Hematopoietic multipotent progenitor cell treated with erythropoietin and hydrocortisone succinate and interleukin-3 and kit ligand, for 4 days (in vitro differentiated cells): Measurements from ENCODE around the gene DZANK1.
"Not testable (repeated sequence)": the region's sequence is repeated elsewhere in the genome, so short reads cannot be mapped to it uniquely, and the experiment has no call there.

ENCODE experiments used
- DNase-seq: peaks from one replicate; pipeline ENCODE4 v3.0.0-alpha.2; 2015

Gene DZANK1

DNA sequence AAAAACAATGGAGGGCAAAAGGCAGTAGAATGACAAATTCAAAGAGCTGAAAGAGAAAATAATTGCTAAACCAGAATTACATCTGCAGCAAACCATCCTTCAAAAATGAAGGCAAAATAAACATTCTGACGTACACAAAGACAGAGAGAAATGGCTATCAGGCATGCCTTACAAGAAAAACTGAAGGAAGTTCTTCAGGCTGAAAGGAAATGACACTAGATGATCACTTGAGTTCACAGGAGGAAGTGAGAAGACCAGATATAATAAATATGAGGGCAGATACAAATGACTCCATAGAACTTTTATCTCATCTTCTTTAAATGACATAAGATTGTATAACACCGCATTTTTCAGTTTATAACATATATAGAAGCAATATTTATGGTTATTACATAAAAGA lies 30.0 kb downstream of the DZANK1 start:
- peak; percentile 29 for DNase-seq

DNA sequence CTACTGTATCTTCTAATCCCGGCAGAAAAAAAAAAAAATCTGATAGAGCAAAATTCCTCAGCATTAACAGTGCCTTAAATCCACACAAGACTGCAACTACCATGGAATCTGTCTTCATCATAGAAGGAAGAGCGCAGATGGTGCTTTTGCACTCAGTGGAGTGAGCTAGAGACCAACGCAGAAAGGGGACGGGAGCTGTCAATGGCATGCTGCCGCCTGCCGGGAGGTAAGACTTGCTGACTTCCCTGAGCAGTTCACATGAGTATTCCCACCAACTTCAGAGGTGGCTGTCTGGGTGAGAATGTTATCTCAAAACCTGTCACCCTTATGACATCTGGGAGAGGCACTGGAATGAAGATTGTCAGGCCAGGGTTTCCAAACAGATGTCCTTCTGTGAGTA lies 35.6 kb downstream of the DZANK1 start:
- DNase-seq: no peak

DNA sequence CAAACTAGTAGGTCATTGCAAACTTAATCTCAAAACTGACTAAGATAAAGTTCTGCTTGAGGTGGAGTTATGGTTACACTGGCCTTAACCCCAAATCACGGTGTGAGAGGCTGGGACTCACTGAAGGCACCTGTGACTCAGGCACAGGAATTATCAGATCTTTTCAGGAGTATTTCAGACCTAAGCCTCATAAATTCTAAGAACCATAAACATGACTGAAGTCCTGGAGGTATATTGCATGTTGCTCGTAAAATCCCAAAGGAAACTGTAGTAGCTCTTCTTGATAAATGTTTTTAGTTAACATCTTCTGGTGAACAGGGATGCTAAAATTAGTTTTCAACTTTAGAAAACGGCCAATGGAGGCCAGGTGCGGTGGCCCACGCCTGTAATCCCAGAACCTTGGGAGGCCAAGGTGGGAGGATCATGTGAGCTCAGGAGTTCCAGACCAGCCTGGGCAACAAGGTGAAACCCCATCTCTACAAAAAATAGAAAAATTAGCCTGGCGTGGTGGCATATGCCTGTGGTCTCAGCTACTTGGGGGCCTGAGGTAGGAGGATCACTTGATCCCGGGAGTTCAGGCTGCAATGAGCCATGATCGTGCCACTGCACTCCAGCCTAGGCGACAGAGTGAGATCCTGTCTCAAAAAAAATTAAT lies 36.5 kb downstream of the DZANK1 start:
- no peak for DNase-seq

DNA sequence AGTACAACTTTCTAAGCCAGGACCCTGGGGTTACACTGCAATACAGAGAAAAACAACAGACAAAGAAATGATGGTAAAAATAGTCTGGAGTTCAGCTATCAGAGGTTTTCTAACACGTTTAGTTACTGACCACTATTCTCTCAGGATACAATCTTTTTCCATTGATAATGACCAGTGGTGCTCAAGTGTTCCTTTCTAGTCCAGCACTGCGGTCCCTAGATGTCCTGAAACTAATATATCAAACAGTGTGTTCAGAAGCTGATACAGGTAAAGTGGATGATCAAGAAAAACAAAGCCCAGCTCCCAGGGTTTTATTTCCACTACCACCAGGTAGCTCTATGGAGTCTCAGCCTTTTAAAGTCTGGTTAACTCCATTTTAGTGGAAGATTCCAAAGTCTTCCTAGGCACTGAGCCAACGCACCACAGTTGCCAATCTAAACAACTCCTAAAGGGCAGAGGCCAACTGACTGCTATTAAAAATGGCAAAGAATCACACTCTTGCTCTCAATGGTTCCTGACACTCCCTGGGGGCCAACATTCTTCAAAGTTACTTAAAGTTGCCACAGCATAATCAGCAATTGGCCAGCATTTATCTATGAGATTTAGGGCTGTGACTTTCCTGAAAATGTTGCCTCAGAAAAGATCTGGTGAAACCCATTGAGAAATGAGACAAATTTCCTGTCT lies 38.2 kb downstream of the DZANK1 start:
- no peak for DNase-seq

DNA sequence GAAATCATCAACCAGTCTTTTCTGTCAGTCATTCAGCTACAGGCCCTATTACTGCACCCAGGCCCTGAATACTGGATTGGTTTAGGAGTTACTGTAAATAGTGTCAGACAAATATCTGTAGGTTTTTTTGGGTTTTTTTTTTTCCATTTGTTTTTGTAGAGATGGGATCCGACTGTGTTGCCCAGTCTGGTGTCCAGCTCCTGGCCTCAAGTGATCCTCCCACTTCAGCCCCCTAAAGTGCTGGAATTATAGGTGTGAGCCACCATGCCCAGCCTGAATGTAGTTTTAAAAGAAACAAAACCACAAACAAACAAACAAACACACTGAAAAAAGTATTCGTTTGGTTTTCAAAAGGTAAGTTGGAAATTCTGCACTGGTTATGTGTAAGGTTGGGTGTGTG lies 39.6 kb downstream of the DZANK1 start:
- DNase-seq: no peak

DNA sequence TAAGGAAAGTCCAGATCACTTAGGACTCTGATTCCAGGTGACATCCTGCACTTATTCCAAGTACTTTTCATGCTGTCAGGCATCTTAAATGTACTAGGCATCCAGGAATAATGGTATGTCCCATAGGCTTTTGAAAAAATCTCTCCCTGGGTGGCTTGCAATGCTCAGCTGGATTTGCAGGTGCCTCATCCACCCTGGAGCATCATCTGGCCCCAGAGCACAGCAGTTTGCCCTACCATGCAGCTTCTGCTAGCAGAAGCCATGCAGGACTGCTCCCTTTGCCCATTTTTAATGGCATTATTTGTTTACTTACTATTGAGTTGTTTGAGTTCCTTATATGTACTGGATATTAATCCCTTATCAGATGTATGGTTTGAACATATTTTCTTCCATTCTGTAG lies 45.2 kb downstream of the DZANK1 start:
- DNase-seq: no peak

DNA sequence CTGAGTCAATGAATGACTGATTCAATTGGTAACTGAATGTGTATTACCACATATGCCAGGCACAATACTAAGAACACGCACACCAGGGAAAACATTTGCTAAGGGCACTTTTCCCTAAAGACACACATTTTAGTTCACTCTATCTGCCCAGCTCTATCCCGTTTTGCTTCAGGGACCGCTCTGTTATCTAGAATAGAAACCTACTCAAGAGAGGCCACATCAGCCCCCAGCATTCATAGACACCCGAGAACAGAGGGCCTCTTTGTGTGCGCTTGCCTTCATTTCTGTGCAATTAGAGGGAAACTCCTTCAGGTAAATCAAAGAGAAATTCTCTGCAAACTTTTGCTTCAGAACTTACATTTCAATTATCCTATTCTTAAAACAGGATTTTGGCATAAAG lies 50.3 kb downstream of the DZANK1 start:
- DNase-seq: no peak

DNA sequence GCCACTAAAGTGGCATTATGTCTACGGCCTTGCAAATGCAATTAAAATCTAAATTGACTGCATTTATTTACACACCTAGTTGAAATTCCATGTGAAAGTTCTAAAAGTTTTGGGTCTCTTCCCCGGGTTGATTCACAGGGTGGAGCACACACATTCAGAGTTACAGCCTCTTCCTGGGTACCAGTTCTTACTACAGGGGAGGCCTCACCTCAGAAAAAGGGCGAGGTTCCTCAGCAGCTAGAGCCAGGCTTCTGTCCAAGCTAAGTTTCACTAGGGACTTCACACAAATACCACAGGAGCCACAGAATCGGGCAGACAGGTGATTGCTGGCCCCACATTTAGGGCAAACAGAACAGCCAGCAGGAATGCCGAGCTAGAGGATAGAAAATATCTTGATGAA lies 52.7 kb downstream of the DZANK1 start:
- DNase-seq: no peak

DNA sequence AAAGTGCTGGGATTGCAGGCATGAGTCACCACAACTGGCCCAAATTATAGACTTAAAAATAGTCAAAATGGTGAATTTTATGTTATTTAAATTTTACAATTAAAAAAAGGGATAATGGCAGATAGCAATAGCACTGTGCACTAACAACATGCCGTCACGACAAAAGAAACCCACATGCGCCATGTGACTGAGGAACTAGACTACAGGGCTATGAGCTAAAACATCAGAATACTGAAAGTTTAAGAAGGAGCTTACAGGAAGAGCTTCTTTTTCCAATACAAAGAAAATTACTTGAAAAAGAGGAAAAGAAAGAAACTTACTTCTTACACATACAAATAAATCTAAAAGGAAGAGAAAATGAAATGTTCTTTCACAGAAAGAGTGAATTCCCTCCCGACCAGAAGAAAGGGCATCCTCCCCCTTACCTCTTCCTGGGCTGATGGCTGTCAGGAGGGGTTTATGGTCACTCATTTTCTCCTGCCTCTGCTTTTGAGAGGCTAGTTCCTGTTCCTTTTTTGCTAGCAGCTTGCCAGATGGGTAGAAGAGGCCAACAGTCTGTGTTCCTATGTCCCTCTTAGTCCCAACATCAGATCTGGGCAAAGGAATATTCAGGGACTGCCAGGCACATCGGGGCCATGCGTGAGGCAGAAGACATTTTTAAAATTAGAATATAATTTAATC lies 54.5 kb downstream of the DZANK1 start:
- DNase-seq: peak; percentile 64

DNA sequence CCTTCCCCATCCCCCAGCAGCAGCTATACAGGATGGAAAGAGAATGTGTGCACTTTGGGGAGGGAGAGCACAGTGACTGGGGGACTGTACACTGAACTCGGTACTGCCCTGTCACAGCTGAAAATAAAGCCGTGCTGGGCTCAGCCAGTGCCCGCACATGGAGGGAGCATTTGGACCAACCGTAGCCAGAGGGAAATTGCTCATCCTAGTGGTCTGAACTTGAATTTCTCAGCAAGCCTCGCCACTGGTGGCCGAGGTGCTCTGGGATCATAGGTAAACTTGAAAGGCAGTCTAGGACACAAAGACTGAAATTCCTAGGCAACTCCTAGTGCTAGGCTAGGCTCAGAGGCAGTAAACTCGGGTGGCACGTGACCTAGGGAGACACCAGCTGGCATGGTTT lies 61.0 kb downstream of the DZANK1 start:
- DNase-seq: no peak

DNA sequence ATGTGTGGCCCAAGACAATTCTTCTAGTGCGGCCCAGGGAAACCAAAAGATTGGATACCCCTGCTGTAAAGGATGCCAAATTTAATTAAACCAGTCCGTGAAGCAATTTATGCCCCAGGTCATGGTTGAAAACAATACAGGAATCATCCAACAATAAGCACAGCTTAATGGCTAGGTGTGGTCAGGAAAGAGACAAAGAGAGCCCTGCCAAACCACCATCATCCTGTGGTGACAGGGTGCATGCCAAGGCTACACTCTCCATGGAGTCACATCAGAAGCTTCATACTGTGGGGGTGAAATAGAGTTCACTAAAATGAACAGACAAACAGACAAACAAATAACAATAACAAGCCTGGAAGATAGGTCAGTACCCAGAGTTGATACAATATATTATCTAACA lies 62.7 kb downstream of the DZANK1 start:
- DNase-seq: no peak

DNA sequence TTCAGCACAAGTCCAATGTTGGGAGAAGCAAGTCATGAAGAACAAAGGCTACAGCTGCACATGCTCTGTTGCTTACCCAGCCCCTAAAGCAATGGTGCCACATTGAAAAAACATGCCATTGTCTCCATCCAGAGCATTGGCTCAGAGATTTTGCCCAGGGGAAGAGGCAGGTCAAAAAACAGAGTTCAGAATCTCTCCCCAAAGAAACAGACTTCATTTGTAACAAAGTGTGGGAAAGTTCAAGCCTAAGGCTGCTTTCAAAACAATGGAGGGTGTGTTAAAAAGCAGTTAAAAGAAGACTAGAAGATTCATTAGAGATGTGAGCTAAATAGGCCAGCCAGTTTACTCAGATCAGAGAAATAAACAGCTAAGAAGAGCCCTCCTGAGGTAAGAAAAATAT lies 63.6 kb downstream of the DZANK1 start:
- DNase-seq: no peak

DNA sequence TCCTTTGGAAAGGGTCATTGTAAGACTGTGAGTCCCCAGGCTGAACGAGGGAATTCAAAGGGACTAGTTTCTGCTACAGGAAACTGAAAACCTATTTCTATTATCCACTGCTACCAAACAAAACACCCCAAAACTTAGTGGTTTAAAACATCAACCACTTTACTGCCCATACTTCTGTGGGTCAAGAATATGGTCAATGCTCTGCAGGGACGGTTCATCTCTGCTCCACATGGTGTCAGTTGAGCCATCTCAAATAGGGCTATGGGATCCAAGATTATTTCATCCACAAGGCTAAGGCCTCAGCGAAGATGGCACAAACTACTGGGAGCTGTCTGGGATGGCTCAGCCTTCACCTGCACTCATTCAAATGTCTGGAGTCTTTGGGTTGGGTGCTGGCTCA lies 65.5 kb downstream of the DZANK1 start:
- DNase-seq: no peak

DNA sequence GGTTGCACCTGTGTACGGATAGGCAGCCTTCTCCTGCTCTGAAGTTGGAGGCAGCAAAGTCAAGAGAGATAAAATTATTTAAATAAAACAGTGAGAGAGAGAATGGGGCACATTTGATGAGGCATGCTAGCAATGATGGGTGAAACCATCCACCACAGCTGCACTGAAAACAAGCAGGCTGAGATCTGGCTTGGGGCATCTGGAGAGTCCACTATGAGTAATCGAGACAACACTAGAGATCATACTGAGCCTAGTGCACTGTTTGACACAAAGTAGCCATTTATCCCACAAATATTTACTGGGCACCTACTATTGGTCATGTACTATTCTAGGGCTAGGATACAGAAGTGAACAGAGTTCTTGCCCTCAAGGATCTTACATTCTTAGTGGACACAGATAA lies 66.4 kb downstream of the DZANK1 start:
- no peak for DNase-seq

DNA sequence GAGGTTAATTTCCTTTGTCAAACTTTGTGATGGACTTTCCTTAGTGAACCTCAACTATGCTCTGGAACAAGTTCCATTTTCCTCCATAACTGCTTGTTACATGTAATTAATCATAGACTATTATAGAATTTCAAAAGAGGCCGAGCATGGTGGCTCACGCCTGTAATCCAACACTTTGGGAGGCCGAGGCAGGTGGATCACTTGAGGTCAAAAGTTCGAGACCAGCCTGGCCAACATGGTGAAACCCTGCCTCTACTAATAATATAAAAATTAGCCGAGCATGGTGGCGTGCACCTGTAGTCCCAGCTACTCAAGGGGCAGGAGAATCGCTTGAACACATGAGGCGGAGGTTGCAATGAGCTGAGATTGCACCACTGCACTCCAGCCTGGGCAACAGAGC lies 68.1 kb downstream of the DZANK1 start:
- not testable (repeated sequence) for DNase-seq

DNA sequence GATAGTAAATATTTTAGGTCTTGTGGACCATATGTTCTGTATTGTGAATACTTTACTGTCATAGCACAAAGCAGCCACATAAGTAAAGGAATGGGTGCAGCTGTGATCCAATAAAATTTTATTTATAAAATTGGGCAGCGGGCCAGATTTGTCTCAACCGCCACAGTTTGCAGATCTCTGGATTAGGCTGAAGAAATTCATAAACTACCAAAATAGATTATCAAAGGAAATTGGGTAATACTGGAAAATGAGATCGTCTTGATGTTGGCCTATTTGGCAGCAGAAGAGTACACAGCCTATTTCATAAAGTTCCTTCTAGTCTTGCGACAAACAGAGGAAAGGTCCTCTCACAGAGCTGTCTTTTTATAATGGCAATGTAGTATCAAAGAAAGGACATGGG lies 69.8 kb downstream of the DZANK1 start:
- peak; percentile 57 for DNase-seq

DNA sequence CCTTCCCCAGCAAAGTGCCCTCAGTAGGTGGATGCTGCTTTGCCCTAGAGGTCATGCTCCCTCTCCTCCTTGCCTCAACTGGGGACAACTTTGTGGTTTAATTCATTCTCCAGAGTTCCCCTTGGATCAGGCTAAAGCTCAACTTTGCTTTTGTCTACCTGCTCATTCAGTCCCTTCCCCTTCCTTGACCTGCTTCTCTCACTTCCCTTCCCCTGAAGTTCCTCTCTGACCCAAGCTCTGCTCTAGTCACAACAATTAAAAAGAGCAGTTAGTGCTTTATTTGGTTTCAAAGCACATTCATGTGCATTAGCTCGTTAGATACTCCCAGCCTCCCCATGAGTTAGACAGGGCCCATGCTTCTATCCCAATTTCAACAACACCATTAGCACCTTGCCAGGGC lies 71.3 kb downstream of the DZANK1 start:
- no peak for DNase-seq

DNA sequence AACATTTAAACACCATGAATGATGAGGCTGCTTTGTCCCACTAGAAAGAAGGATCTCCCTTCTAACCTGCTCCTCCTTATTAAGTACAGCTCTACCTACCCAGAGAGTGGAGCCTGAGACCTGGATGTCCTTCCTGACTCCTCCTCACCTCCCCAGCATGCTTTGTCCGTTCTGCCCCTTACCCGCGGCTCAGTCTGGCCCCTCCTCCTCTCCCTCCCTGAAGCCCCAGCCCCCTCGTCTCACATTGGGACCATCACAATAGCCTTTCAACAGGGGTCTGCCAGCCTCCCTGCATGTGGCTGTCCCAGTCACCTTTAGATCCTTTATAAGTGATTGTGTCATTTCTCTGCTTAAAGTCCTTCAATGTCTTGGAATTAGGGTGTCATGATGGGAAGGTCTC lies 72.5 kb downstream of the DZANK1 start:
- DNase-seq: no peak

DNA sequence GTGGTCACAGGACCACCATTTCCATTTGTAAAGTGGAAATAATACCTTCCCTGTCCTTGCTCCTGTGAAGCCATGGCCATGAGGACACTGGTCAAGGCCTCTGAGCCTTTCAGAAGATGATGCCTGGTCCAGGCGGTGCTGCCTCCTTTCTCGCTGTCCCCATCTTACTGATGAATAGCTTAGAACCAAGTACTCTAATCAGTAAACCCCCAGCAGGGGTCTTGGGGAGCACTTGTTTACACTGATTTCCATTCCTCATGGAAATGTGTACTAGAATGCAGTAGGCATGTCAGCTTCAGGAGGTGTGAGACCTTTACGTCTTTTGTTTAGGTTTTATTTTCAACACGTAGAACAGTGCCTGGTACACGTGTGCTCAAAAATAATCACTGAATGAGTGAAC lies 75.1 kb downstream of the DZANK1 start:
- no peak for DNase-seq

DNA sequence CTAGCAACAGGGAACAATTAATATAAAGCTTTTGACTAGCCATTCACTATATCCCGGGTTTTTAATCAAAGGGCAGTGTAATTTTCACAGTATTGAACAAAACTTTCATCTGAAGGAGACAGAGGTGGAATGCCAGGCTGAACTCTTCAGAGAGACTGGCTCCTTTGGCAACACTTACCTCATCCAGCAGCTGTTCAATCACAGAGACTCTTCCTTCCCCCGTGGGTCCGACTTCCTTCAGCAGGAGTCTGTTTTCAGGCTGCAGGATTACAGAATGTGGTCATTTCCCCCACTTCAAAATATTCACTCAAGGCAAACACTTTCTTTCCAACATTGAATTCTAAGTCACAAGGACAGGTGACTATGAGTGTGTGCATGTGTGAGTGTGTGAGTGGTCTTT lies 76.6 kb downstream of the DZANK1 start:
- DNase-seq: no peak

DNA sequence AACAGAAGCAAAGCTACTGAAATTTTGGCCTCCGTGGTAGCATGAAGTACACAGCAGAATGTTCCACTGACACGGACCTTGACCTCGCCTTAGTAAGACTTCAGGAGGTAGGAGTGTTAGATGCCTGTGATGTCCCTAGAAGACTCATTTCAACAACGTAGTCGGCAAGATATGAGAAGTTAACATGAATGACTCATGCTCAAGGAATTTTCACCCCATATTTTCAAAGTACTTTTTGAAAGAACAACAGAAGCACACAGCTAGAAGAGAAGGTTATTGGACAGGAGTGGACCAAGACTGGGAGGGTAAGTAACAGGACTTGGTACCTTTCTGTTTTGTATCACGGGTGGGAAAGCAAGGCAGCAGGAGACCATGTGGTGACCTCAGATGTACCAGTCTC lies 78.0 kb downstream of the DZANK1 start:
- DNase-seq: no peak

DNA sequence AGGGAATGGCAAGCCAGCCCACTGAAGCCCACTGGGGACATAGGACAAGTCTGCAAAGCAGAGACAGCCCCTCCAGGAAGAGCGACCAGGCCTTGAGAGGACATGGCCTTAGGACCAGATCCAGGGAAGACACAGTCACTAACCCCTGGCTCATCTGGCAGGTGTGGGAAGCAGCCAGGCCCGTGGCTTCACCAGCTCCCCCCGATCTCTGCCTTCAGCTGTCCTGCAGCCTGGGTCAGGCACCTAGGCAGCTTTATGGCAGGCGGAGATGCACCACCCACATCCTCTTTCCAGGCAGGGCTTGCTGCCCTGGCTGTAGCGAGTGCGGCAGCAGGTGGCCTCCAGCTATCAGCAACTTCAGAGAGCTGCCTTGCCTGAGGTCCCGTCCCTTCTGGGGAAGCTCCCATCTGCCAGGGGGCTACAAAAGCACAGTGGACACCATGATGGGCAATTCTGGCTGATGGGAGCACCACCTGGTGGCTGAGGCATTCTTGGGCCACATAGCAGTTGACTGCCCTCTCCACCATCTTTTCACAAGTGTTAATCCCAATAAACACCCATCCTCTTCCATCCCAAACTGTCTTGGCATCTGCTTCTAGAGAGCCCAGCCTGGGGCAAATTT lies 85.8 kb downstream of the DZANK1 start:
- DNase-seq: no peak

DNA sequence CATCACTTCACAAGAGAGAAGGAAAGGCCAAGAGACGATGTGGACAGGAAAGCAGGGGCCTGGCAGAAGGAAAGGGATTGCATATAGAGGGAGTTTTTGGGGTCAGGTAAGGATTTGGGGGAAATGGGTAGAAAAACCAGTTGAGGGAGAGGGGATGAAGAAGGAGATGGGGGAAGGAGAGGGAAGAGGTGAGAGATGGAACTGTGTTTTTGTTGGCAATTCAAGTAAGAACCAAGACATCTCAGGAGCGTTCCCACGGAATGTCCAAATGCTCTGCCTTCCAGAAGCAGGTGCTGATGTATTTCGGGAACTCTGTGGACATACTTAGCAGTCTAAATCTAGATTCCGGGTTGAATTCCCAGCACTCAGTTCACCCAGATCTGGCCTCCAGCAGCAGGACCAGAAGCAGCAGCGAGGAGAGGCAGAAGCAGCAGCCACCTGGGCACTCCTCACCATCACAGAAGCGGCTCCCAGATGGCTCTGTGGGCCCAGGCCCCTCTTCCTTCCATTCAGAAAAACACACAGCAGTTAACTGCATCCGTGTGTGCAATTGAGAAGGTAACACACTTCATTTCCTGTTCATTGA lies 88.8 kb downstream of the DZANK1 start:
- DNase-seq: no peak

DNA sequence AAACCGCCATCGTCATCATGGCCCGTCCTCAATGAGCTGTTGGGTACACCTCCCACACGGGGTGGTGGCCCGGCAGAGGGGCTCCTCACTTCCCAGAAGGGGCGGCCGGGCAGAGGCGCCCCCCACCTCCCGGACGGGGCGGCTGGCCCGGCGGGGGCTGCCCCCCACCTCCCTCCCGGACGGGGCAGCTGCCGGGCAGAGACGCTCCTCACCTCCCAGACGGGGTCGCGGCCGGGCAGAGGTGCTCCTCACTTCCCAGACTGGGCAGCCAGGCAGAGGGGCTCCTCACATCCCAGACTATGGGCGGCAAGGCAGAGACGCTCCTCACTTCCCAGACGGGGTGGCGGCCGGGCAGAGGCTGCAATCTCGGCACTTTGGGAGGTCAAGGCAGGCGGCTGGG lies 91.3 kb downstream of the DZANK1 start:
- not testable (repeated sequence) for DNase-seq
